K562 (cell line): ENCODE results near the gene TMEM63A. TPM values are rescaled to one million over a fixed set of nuclear protein-coding genes. Genes with fewer than 3 reads are reported as not detected.

ENCODE experiments used
- HLTF ChIP-seq: fragments of 450-650 bp; IDR thresholded peaks from 2 replicates; pipeline ENCODE4 v1.6.1; 2016
- MGA ChIP-seq: fragments of 450-650 bp; IDR thresholded peaks from 2 replicates; pipeline ENCODE4 v1.6.1; 2016; ENCODE audit warnings: mild to moderate bottlenecking, moderate library complexity
- PRDM10 ChIP-seq: fragments of 450-650 bp; IDR thresholded peaks from 2 replicates; pipeline ENCODE4 v1.6.1; 2018; ENCODE audit not compliant: partially characterized antibody
- polyA plus RNA-seq, 8 experiments: library from polyadenylated mRNA; depleted of rRNA in 4 of 8; stranded (reverse) in 5 of 8; unstranded in 3 of 8; fragments of >200 nt; fragmentation: Nextera tagmentation in 2 of 8; fragmentation: Illumina TruSeq in 1 of 8; extraction: Ambion mirVana in 2 of 8; extraction: Trizol in 1 of 8; gene quantifications; 2 replicates each; pipeline versions ENCODE4 v1.2.1 to v1.2.3, GENCODE V29; 2011 to 2014; ENCODE audit warnings: inconsistent platforms in 1 of 8, missing spikeins in 1 of 8
- total RNA-seq, 7 experiments: library from RNA; depleted of rRNA in 6 of 7; stranded (reverse); fragments of >200 nt in 6 of 7; fragmentation: Illumina TruSeq in 2 of 7; extraction: Trizol in 2 of 7; gene quantifications; 2 replicates each; pipeline versions ENCODE4 v1.2.1 to v1.2.3, GENCODE V29; 2011 to 2021; ENCODE audit warnings: low replicate concordance in 1 of 7

Gene TMEM63A
- total and polyA plus RNA-seq, 9 of the 15 experiments (the other 6 are each of a cell fraction or from before 2014, with no cell fraction given): 2.0 to 54.6 (median 17.5) TPM

GRCh38 chr1:225929462-225929861 is 47.3 kb upstream of the TMEM63A start (continued):
- TF ChIP-seq MGA: peak; percentile 22; the same call in 1 of the 2 replicates
- TF ChIP-seq HLTF: peak; percentile 74; the same call in 1 of the 2 replicates
- TF ChIP-seq PRDM10: peak; percentile 62
